ENCODE data around the gene PRRT1.

DNA sequence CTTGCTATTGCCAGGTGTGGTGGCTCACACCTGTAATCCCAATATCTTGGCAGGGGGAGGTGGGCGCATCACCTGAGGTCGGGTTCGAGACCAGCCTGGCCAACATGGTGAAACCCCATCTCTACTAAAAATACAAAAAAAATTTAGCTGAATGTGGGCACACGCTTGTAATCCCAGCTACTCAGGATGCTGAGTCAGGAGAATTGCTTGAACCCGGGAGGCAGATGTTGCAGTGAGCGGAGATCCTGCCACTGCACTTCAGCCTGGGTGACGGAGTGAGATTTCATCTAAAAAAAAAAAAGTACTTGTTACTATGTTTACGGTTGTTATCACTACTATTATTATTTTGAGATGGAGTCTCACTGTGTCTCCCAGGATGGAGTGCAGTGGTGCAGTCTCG is 5.2 kb upstream of the PRRT1 start:
- TF ChIP-seq EP300 (IDR thresholded peaks at IDR 0.05) (no peak), POLR2AphosphoS5 (IDR thresholded peaks at IDR 0.05) (no peak), POLR2A (IDR thresholded peaks at IDR 0.05) (no peak)
- TF ChIP-seq, protein P1, sequence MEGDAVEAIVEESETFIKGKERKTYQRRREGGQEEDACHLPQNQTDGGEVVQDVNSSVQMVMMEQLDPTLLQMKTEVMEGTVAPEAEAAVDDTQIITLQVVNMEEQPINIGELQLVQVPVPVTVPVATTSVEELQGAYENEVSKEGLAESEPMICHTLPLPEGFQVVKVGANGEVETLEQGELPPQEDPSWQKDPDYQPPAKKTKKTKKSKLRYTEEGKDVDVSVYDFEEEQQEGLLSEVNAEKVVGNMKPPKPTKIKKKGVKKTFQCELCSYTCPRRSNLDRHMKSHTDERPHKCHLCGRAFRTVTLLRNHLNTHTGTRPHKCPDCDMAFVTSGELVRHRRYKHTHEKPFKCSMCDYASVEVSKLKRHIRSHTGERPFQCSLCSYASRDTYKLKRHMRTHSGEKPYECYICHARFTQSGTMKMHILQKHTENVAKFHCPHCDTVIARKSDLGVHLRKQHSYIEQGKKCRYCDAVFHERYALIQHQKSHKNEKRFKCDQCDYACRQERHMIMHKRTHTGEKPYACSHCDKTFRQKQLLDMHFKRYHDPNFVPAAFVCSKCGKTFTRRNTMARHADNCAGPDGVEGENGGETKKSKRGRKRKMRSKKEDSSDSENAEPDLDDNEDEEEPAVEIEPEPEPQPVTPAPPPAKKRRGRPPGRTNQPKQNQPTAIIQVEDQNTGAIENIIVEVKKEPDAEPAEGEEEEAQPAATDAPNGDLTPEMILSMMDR (IDR thresholded peaks at IDR 0.05): no peak

All from stomach (tissue), 4 donors.